ENCODE measurements around the gene ACOT13.
"Not testable (repeated sequence)": the region's sequence is repeated elsewhere in the genome, so short reads cannot be mapped to it uniquely, and the experiment has no call there.

ACOT13 gene

GRCh38 chr6:24753545-24753944 lies 86.7 kb downstream of the ACOT13 start:
- TF ChIP-seq MYC (IDR thresholded peaks at IDR 0.05; ENCODE audit: low read depth, low read length) (no peak), POLR2A (IDR thresholded peaks at IDR 0.05; ENCODE audit: extremely low read depth, insufficient read length) (no peak), CTCF (IDR thresholded peaks at IDR 0.05; ENCODE audit: low read depth, low read length) (no peak), MAX (IDR thresholded peaks at IDR 0.05; ENCODE audit: low read depth, low read length) (no peak)
- no peak for DNase-seq (ENCODE audit: low read depth)

GRCh38 chr6:24754378-24754777 lies 87.5 kb downstream of the ACOT13 start:
- DNase-seq (ENCODE audit: low read depth); H3K4me3 ChIP-seq (ENCODE audit: low read depth, low read length): not testable (repeated sequence)

More at GRCh38 chr6:24753545-24753944, 86.7 kb downstream of the ACOT13 start:
- no peak overlapping the region for H3K4me3 ChIP-seq (ENCODE audit: low read depth, low read length)

All from NB4 (cell line).